Stomach (tissue), 9 donors: ENCODE results near the gene GRIK2. TPM values are rescaled to one million over a fixed set of nuclear protein-coding genes. Genes with fewer than 3 reads are reported as not detected.
"Not testable (repeated sequence)": the region's sequence is repeated elsewhere in the genome, so short reads cannot be mapped to it uniquely, and the experiment has no call there.

Experiments used
- DNase-seq, 2 donors: peaks; one replicate each; pipeline versions ENCODE4 v3.0.0 to v3.0.0-alpha.2; 2013 to 2019
- H3K27ac ChIP-seq, 5 donors: fragments of 200-600 bp in 4 of 5; sonication (generic) in 4 of 5; one replicate each; pipeline ENCODE4 v1.5.1; 2013 to 2019; ENCODE audit warnings: mild to moderate bottlenecking in 1 of 5, moderate library complexity in 1 of 5
- H3K27me3 ChIP-seq, 3 donors: fragments of 200-600 bp; sonication (generic); one replicate each; pipeline ENCODE4 v1.5.1; 2017 to 2019; ENCODE audit warnings: mixed run types in 1 of 3
- H3K36me3 ChIP-seq, 4 donors: fragments of 200-600 bp; sonication (generic); 1 replicate in 3 of 4; 2 replicates in 1 of 4; pipeline ENCODE4 v1.5.1; 2016 to 2019
- H3K4me1 ChIP-seq, 4 donors: fragments of 200-600 bp; sonication (generic); one replicate each; pipeline ENCODE4 v1.5.1; 2016 to 2019
- H3K4me3 ChIP-seq, 4 donors: fragments of 200-600 bp; sonication (generic) in 3 of 4; one replicate each; pipeline ENCODE4 v1.5.1; 2016 to 2019; ENCODE audit warnings: mild to moderate bottlenecking in 1 of 4
- H3K9me3 ChIP-seq, 4 donors: fragments of 200-600 bp; sonication (generic); one replicate each; pipeline ENCODE4 v1.5.1; 2016 to 2019
- CTCF ChIP-seq, 7 experiments: fragments of 450-650 bp in 4 of 7; fragments of 200-600 bp in 3 of 7; sonication (generic) in 3 of 7; IDR thresholded peaks; one replicate each; pipeline ENCODE4 v1.5.1; 2016 to 2019; ENCODE audit warnings: antibody characterized with exemption in 7 of 7, control low read depth in 2 of 7, mild to moderate bottlenecking in 1 of 7
- EP300 ChIP-seq: sonication (generic); formaldehyde crosslinking; IDR thresholded peaks from one replicate; pipeline ENCODE4 v1.6.1; 2017; ENCODE audit warnings: antibody characterized with exemption
- POLR2A ChIP-seq, 4 donors: fragments of 450-650 bp; IDR thresholded peaks; one replicate each; pipeline ENCODE4 v1.6.1; 2016; ENCODE audit warnings: antibody characterized with exemption in 4 of 4, control low read depth in 2 of 4, mild to moderate bottlenecking in 1 of 4, moderate library complexity in 1 of 4
- POLR2AphosphoS5 ChIP-seq, 3 donors: sonication (generic); formaldehyde crosslinking; IDR thresholded peaks; one replicate each; pipeline ENCODE4 v1.6.1; 2016; ENCODE audit warnings: antibody characterized with exemption in 3 of 3
- WGBS, 5 donors: extraction: QIAGEN DNeasy Blood & Tissue Kit in 3 of 5; methylation state at CpG; one replicate each; pipeline versions ENCODE4 v1.1.5 to v1.1.7; 2013 to 2018; 5-methylcytosine and 5-hydroxymethylcytosine counted together
- intact Hi-C: fragments of 100-400 bp; cut with DNase I; formaldehyde crosslinking; loops from one replicate; pipeline ENCODE4 v1.15.1; 2023; ENCODE audit warnings: low total_unique reads
- polyA plus RNA-seq, 3 donors: library from polyadenylated mRNA; stranded (reverse); fragments of 200-250 nt; gene quantifications; one replicate each; pipeline ENCODE4 v1.2.3, GENCODE V29; 2013
- total RNA-seq, 5 donors: library from RNA; depleted of rRNA; stranded (reverse); fragments of >200 nt; gene quantifications; one replicate each; pipeline versions ENCODE4 v1.1.0 to v1.2.3, GENCODE V29; 2014 to 2016
- donor health status: healthy with polysubstance abuse.
- donor health status: Bipolar disorder and iron deficiency.
- donor health status: healthy.

The GRIK2 gene
- total and polyA plus RNA-seq, 8 donors: 0.06 to 7.7 (median 0.50) TPM; not detected in 3

- Histone ChIP-seq H3K36me3 (no peaks in the 10 kb centered on the region), H3K4me1 (no peaks in the 10 kb centered on the region), H3K9me3 (no peaks in the 10 kb centered on the region), H3K27ac (no peak overlapping the region), H3K27me3 (no peaks in the 10 kb centered on the region), H3K4me3 (no peak overlapping the region)
- intact Hi-C loops: no loop called here
- WGBS, 5 donors: 67 to 80% (median 75%) methylated on average over 6 of the region's 6 CpGs
- no peak for TF ChIP-seq POLR2A (IDR thresholded peaks at IDR 0.05)
- TF ChIP-seq POLR2AphosphoS5 (IDR thresholded peaks at IDR 0.05): no peak
- TF ChIP-seq CTCF (IDR thresholded peaks at IDR 0.05): no peak
- TF ChIP-seq EP300: no peak
- no peak for DNase-seq
Observed at GRCh38 chr6:101626269-101626668, 232.8 kb downstream of the GRIK2 start.

GRCh38 chr6:101630941-101631340 lies 237.4 kb downstream of the GRIK2 start:
- intact Hi-C loops: no loop called here
- DNase-seq: no peak
- 60 to 79% (median 68%) methylated on average over 2 of the region's 2 CpGs for WGBS, 5 donors

GRCh38 chr6:101633081-101633480 lies 239.6 kb downstream of the GRIK2 start:
- H3K4me1 ChIP-seq: no peaks in the 10 kb centered on the region
- H3K9me3 ChIP-seq: no peaks in the 10 kb centered on the region
- H3K27ac ChIP-seq: no peak overlapping the region
- intact Hi-C loops: no loop called here
- no peak overlapping the region for H3K4me3 ChIP-seq
- no peak for TF ChIP-seq POLR2AphosphoS5 (IDR thresholded peaks at IDR 0.05)
- TF ChIP-seq EP300: no peak
- TF ChIP-seq POLR2A (IDR thresholded peaks at IDR 0.05): no peak
- TF ChIP-seq CTCF (IDR thresholded peaks at IDR 0.05): no peak
- H3K27me3 ChIP-seq: no peaks in the 10 kb centered on the region
- 73 to 85% (median 82%) methylated on average over 3 of the region's 3 CpGs for WGBS, 5 donors
- DNase-seq: no peak
- H3K36me3 ChIP-seq: no peaks in the 10 kb centered on the region

More at GRCh38 chr6:101630941-101631340, 237.4 kb downstream of the GRIK2 start:
- no peak for TF ChIP-seq POLR2A (IDR thresholded peaks at IDR 0.05)
- no peak for TF ChIP-seq EP300
- TF ChIP-seq POLR2AphosphoS5 (IDR thresholded peaks at IDR 0.05): no peak
- Histone ChIP-seq H3K36me3 (no peaks in the 10 kb centered on the region), H3K4me3 (no peak overlapping the region), H3K4me1 (no peaks in the 10 kb centered on the region), H3K9me3 (no peaks in the 10 kb centered on the region), H3K27me3 (no peaks in the 10 kb centered on the region), H3K27ac (no peak overlapping the region)

GRCh38 chr6:101638865-101639264 lies 245.4 kb downstream of the GRIK2 start:
- H3K27me3 ChIP-seq, H3K9me3 ChIP-seq, intact Hi-C loops, H3K27ac ChIP-seq, H3K4me1 ChIP-seq, H3K4me3 ChIP-seq, DNase-seq, H3K36me3 ChIP-seq: not testable (repeated sequence)
- 84 to 92% (median 89%) methylated on average over 10 to 11 of the region's 11 CpGs for WGBS, 5 donors

- TF ChIP-seq CTCF (IDR thresholded peaks at IDR 0.05) (no peak), POLR2A (IDR thresholded peaks at IDR 0.05) (no peak), POLR2AphosphoS5 (IDR thresholded peaks at IDR 0.05) (no peak), EP300 (no peak)
- 57 to 80% (median 64%) methylated on average over 1 of the region's 1 CpG for WGBS, 5 donors
- no peaks in the 10 kb centered on the region for H3K27me3 ChIP-seq
- no peak for DNase-seq
- H3K4me1 ChIP-seq: no peaks in the 10 kb centered on the region
- H3K27ac ChIP-seq: no peak overlapping the region
- H3K4me3 ChIP-seq: no peak overlapping the region
- H3K36me3 ChIP-seq: no peaks in the 10 kb centered on the region
- H3K9me3 ChIP-seq: peaks cover 0 to 4% (median 0%) of the 10 kb centered on the region in 4 donors
- intact Hi-C loops: no loop called here
Observed at GRCh38 chr6:101640131-101640530, 246.6 kb downstream of the GRIK2 start.
